ENCODE results near the gene CDC42BPB. TPM values are rescaled to one million over a fixed set of nuclear protein-coding genes. Genes with fewer than 3 reads are reported as not detected.
A peak's percentile ranks its signal among the peaks of the same experiment; 100 is the strongest.

CDC42BPB gene
- total and polyA plus RNA-seq, 2 of the 13 experiments (the other 11 are each of a cell fraction or from before 2014, with no cell fraction given): 19.7 to 32.3 TPM

DNA sequence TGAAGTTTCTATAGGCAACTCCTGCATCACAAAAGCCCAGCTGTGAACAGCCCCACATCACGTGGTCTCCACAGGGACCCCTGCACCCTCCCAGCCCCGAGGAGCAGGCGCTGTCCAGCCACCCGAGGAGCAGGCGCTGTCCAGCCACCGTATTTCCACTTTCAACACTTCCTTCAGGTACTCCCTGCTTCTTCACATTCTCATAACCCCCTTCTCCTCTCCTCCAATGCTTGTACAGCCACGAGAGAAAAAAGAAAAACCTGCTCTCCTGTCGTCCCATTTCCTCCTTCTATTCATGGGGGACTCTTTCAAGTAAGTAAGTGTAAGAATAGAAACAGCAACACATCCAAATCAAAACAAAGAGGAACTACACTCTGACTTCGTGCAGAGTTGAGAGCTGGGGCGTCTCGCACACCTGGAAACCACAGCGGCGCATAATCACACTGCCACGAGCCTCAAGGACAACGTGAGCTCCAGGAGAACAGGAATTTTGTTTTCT is 11.9 kb downstream of the CDC42BPB start:
- TF ChIP-seq CHCHD3 (CRISPR knock-in tag; IDR thresholded peaks at IDR 0.05) (no peak), EZH2 (conservative IDR thresholded peaks at IDR 0.05; ENCODE audit: low read depth, low read length) (no peak), TEF (CRISPR knock-in tag; IDR thresholded peaks at IDR 0.05) (no peak)
- TF ChIP-seq, protein P1, sequence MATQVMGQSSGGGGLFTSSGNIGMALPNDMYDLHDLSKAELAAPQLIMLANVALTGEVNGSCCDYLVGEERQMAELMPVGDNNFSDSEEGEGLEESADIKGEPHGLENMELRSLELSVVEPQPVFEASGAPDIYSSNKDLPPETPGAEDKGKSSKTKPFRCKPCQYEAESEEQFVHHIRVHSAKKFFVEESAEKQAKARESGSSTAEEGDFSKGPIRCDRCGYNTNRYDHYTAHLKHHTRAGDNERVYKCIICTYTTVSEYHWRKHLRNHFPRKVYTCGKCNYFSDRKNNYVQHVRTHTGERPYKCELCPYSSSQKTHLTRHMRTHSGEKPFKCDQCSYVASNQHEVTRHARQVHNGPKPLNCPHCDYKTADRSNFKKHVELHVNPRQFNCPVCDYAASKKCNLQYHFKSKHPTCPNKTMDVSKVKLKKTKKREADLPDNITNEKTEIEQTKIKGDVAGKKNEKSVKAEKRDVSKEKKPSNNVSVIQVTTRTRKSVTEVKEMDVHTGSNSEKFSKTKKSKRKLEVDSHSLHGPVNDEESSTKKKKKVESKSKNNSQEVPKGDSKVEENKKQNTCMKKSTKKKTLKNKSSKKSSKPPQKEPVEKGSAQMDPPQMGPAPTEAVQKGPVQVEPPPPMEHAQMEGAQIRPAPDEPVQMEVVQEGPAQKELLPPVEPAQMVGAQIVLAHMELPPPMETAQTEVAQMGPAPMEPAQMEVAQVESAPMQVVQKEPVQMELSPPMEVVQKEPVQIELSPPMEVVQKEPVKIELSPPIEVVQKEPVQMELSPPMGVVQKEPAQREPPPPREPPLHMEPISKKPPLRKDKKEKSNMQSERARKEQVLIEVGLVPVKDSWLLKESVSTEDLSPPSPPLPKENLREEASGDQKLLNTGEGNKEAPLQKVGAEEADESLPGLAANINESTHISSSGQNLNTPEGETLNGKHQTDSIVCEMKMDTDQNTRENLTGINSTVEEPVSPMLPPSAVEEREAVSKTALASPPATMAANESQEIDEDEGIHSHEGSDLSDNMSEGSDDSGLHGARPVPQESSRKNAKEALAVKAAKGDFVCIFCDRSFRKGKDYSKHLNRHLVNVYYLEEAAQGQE (IDR thresholded peaks at IDR 0.05; ENCODE audit: borderline replicate concordance in 1 of 2, low read depth in 1 of 2, low read length in 2 of 2): peak in 1 of 2 experiments; percentile 36; a peak in 2 of 4 replicates
- DNase-seq (ENCODE audit: low spot score) (no peak), ATAC-seq (no peak), FAIRE-seq (no peak)
- Histone ChIP-seq H4K20me1 (ENCODE audit: insufficient read depth, low read length) (no peaks in the 10 kb centered on the region), H3K79me2 (ENCODE audit: insufficient read depth, low read length) (peaks cover 42% of the 10 kb centered on the region), H3K9me3 (ENCODE audit: low read length) (no peaks in the 10 kb centered on the region), H3K27me3 (ENCODE audit: control insufficient read depth in 1 of 2, insufficient read depth in 2 of 2, low read length in 2 of 2) (no peaks in the 10 kb centered on the region), H3K4me1 (ENCODE audit: insufficient read depth, low read length) (no peaks in the 10 kb centered on the region), H3K4me3 (replicated peaks in 1 of 3; ENCODE audit: insufficient read depth in 1 of 3, low read depth in 2 of 3, low read length in 3 of 3) (no peak overlapping the region), H3K9ac (ENCODE audit: insufficient read depth, low read depth, low read length) (no peak overlapping the region), H3K36me3 (replicated peaks in 1 of 2; ENCODE audit: control insufficient read depth in 1 of 2, insufficient read depth in 2 of 2, low read length in 2 of 2) (peaks cover 7 to 11% of the 10 kb centered on the region in 2 experiments; a peak in 3 of 5 replicates), H2AFZ (ENCODE audit: low read length) (no peak overlapping the region), H3K4me2 (ENCODE audit: low read depth, low read length) (no peak overlapping the region), H3K27ac (ENCODE audit: extremely low read length, insufficient read depth, low read length) (no peak overlapping the region)
- in situ Hi-C loops (cut with HindIII; ENCODE audit: extremely low pct_ligation_motif_present, low pct_unique_long_range_greater_than_20kb): no loop called here
- no TSS peak for BruUV-seq (replicated peaks)
- 91% methylated on average over 15 of the region's 15 CpGs for WGBS (ENCODE audit: low lambda C conversion rate)
- intact Hi-C loops (cut with micrococcal nuclease; ENCODE audit: unreplicated experiment): no loop called here
- POLR2A ChIA-PET: no interaction called here
- CTCF ChIA-PET (ENCODE audit: low intra/inter-chr PET ratio, low total read pairs): no interaction called here
